PC-9 (cell line): ENCODE results near the gene THSD8. TPM values are rescaled to one million over a fixed set of nuclear protein-coding genes. Genes with fewer than 3 reads are reported as not detected.

Experiments used
- BruUV-seq: library from RNA; stranded (reverse); fragments of 400-500 nt; replicated peaks from 2 replicates; lab custom pipeline; 2021; lab: Mats Ljungman, UMichigan
- CTCF ChIA-PET: fragments of 300-600 bp; sonication (Branson Sonifier 250); formaldehyde crosslinking; loops from one replicate; lab custom pipeline; 2022; ENCODE audit warnings: antibody characterized with exemption; lab: Charles Lee
- POLR2A ChIA-PET: fragments of 300-600 bp; sonication (Branson Sonifier 250); formaldehyde crosslinking; loops from one replicate; lab custom pipeline; 2022; ENCODE audit warnings: antibody characterized with exemption; ENCODE audit not compliant: unreplicated experiment; lab: Charles Lee
- DNase-seq, 2 experiments: peaks; one replicate each; pipeline versions ENCODE4 v3.0.0 to v3.0.0-alpha.2; 2015 to 2022; ENCODE audit warnings: mixed read lengths in 1 of 2
- H2AFZ ChIP-seq: fragments of 200-600 bp; sonication (generic); 2 replicates; pipeline ENCODE4 v1.8.1; 2017; ENCODE audit warnings: antibody characterized with exemption
- H3F3A ChIP-seq: fragments of 200-600 bp; sonication (generic); 2 replicates; pipeline ENCODE4 v1.8.1; 2017; ENCODE audit warnings: antibody characterized with exemption, mild to moderate bottlenecking, low read depth; ENCODE audit not compliant: insufficient read depth
- H3K27ac ChIP-seq: fragments of 200-600 bp; sonication (generic); 2 replicates; pipeline ENCODE4 v1.6.1; 2016; ENCODE audit warnings: mixed run types
- H3K27me3 ChIP-seq: fragments of 200-600 bp; sonication (generic); 2 replicates; pipeline ENCODE4 v1.6.1; 2016; ENCODE audit warnings: low read depth, mixed run types; ENCODE audit not compliant: insufficient read depth
- H3K36me3 ChIP-seq: fragments of 200-600 bp; sonication (generic); 2 replicates; pipeline ENCODE4 v1.6.1; 2016; ENCODE audit warnings: low read depth, mixed run types
- H3K4me1 ChIP-seq: fragments of 200-600 bp; sonication (generic); replicated peaks from 2 replicates; pipeline ENCODE4 v1.6.1; 2016; ENCODE audit warnings: mixed run types; ENCODE audit not compliant: insufficient read depth
- H3K4me2 ChIP-seq: fragments of 200-600 bp; sonication (generic); 2 replicates; pipeline ENCODE4 v1.6.1; 2017; ENCODE audit warnings: mixed run types
- H3K4me3 ChIP-seq: fragments of 200-600 bp; sonication (generic); 2 replicates; pipeline ENCODE4 v1.6.1; 2016; ENCODE audit warnings: mixed run types
- H3K79me2 ChIP-seq: fragments of 200-600 bp; sonication (generic); 2 replicates; pipeline ENCODE4 v1.6.1; 2017; ENCODE audit warnings: low read depth, mixed run types
- H3K9me2 ChIP-seq: fragments of 200-600 bp; sonication (generic); 2 replicates; pipeline ENCODE4 v1.8.1; 2017; ENCODE audit warnings: mild to moderate bottlenecking; ENCODE audit not compliant: insufficient read depth
- H3K9me3 ChIP-seq: fragments of 200-600 bp; sonication (generic); 2 replicates; pipeline ENCODE4 v1.8.1; 2016; ENCODE audit warnings: low read depth; ENCODE audit not compliant: insufficient read depth
- H4K20me1 ChIP-seq: fragments of 200-600 bp; sonication (generic); 2 replicates; pipeline ENCODE4 v1.8.1; 2017; ENCODE audit not compliant: insufficient read depth
- CTCF ChIP-seq: fragments of 200-600 bp; sonication (generic); conservative IDR thresholded peaks from 2 replicates; pipeline ENCODE4 v1.6.1; 2017; ENCODE audit warnings: mixed run types, antibody characterized with exemption, mild to moderate bottlenecking, moderate library complexity
- EZH2 ChIP-seq: fragments of 200-600 bp; sonication (generic); IDR thresholded peaks from 2 replicates; pipeline ENCODE4 v1.8.0; 2017; ENCODE audit warnings: antibody characterized with exemption, low read depth
- intact Hi-C: fragments of 100-400 bp; cut with micrococcal nuclease; formaldehyde crosslinking; loops from one replicate; pipeline ENCODE4 v1.10.0; 2022; ENCODE audit not compliant: unreplicated experiment
- total RNA-seq: library from RNA; stranded (reverse); gene quantifications from 2 replicates; pipeline ENCODE4 v1.2.3, GENCODE V29; 2021

THSD8 gene
- total RNA-seq, 1 experiment from 2014 or later = 28.8 TPM

- peaks cover 20% of the 10 kb centered on the region; the same call in 1 of the 2 replicates for H3K27me3 ChIP-seq
- H3K4me1 ChIP-seq = peaks cover 14% of the 10 kb centered on the region
- H3K27ac ChIP-seq = no peak overlapping the region
- no peaks in the 10 kb centered on the region for H3K36me3 ChIP-seq
- ChIA-PET CTCF (no interaction called here), POLR2A (no interaction called here)
- peak overlapping the region; percentile 81 for H3K4me2 ChIP-seq
- H2AFZ ChIP-seq = peak overlapping the region; percentile 83
- no peaks in the 10 kb centered on the region for H3K9me3 ChIP-seq
- no peaks in the 10 kb centered on the region for H3K79me2 ChIP-seq
- no peak for TF ChIP-seq EZH2
- peak in 1 of 2 experiments; percentile 44 for DNase-seq
- H3K4me3 ChIP-seq = peak overlapping the region; percentile 69; the same call in 1 of the 2 replicates
- no peaks in the 10 kb centered on the region for H4K20me1 ChIP-seq
- intact Hi-C loops = no loop called here
- no peaks in the 10 kb centered on the region for H3K9me2 ChIP-seq
- BruUV-seq = no TSS peak
- H3F3A ChIP-seq = peaks cover 37% of the 10 kb centered on the region
Observed at GRCh38 chr19:12833738-12834565, 32.1 kb downstream of the THSD8 start.

GRCh38 chr19:12834566-12834943 is 32.7 kb downstream of the THSD8 start, which contains the start of gene RTBDN:
RTBDN (minus strand) TSS chr19:12834579; CDS start chr19:12829979, 4,600 bp downstream.
- BruUV-seq = no TSS peak
- ChIA-PET POLR2A (no interaction called here), CTCF (no interaction called here)
- TF ChIP-seq CTCF (no peak), EZH2 (no peak)
- Histone ChIP-seq H3K27ac (no peak within 1 kb of the TSS), H3K4me1 (peaks cover 14% of the 10 kb centered on the region), H2AFZ (peak within 1 kb of the TSS; percentile 83), H3K4me2 (peak within 1 kb of the TSS; percentile 82), H3K4me3 (peak within 1 kb of the TSS; percentile 69; the same call in 1 of the 2 replicates), H3K27me3 (peaks cover 20% of the 10 kb centered on the region; the same call in 1 of the 2 replicates), H3K36me3 (no peaks in the 10 kb centered on the region), H3K9me3 (no peaks in the 10 kb centered on the region), H3F3A (peaks cover 43% of the 10 kb centered on the region), H3K79me2 (no peaks in the 10 kb centered on the region), H4K20me1 (no peaks in the 10 kb centered on the region), H3K9me2 (no peaks in the 10 kb centered on the region)
- DNase-seq = no peak
- intact Hi-C loops = no loop called here

- H3K79me2 ChIP-seq = no peaks in the 10 kb centered on the region
- ChIA-PET POLR2A (interaction anchor here (0.6 kb wide), 1 partner anchor 34 kb away, joined by 3 read pairs; no protein-coding TSS in a partner anchor), CTCF (no interaction called here)
- H3K9me3 ChIP-seq = no peaks in the 10 kb centered on the region
- peak in 1 of 2 experiments; percentile 34 for DNase-seq
- H3K4me3 ChIP-seq = no peak overlapping the region
- H3K4me2 ChIP-seq = 0 out of 2 replicates have a peak overlapping the region, but pooled peaks have one; percentile 20
- intact Hi-C loops = no loop called here
- H4K20me1 ChIP-seq = no peaks in the 10 kb centered on the region
- H3K27me3 ChIP-seq = peaks cover 19% of the 10 kb centered on the region; the same call in 1 of the 2 replicates
- no TSS peak for BruUV-seq
- no peaks in the 10 kb centered on the region for H3K9me2 ChIP-seq
- no peaks in the 10 kb centered on the region for H3K36me3 ChIP-seq
- peaks cover 14% of the 10 kb centered on the region for H3K4me1 ChIP-seq
- no peak overlapping the region for H2AFZ ChIP-seq
- TF ChIP-seq EZH2 = no peak
- no peak for TF ChIP-seq CTCF
- H3K27ac ChIP-seq = no peak overlapping the region
- H3F3A ChIP-seq = peaks cover 50% of the 10 kb centered on the region
Observed at GRCh38 chr19:12834976-12835757, 33.3 kb downstream of the THSD8 start.
